HG02571 (cell line): ENCODE data around the gene UAP1.
A peak's percentile ranks its signal among the peaks of the same experiment; 100 is the strongest.

Experiments used
- ATAC-seq: cut with Tn5 transposase; IDR thresholded peaks from one replicate; pipeline ENCODE4 v1.9.1; 2021; ENCODE audit warnings: mild to moderate bottlenecking, moderate library complexity; ENCODE audit not compliant: unreplicated experiment

UAP1 gene

DNA sequence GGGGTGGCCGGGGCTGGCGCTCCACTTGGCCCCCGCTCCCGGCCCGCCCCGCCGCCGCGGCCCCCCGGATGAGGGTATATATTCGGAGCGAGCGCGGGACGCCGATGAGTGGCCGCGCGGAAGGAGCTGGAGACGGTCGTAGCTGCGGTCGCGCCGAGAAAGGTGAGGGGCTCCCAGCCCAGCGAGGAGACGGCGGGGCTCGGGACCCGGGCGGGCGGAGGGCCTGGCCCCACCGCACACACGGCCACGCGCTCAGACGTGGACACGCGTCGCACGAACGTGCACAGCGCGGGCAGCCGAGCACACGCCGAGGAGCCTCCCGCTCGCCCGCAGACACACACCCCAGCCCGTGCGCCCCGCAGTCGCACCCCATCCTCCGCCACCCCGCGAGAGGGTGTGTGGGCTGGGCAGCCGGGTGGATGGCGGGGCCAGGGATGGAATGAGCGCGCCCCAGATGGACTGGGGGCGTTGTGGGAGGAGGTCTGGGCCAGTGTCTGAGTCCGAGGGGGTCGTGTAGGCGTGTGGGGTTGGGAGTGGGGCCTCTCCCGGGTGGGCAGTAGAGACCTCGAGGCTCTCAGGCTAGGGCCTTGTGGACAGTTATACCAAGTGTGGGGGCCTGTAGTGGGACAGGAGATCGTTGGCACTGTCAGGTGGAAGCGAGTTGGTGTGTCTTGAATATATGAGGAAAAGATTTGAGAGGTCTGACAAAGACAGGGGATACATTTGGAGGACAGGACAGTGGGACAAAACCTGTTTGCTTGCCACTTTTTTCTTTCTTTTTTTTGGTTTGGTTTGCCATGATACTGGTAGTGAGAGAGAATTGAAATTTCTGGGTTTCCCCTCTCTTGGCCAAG is at the start of gene UAP1:
Gene UAP1 (plus strand): TSS at position 107 of the 854 bp plus-strand sequence. CDS start 4,347 bp downstream, outside the sequence.
- ATAC-seq, result peak; percentile 35

DNA sequence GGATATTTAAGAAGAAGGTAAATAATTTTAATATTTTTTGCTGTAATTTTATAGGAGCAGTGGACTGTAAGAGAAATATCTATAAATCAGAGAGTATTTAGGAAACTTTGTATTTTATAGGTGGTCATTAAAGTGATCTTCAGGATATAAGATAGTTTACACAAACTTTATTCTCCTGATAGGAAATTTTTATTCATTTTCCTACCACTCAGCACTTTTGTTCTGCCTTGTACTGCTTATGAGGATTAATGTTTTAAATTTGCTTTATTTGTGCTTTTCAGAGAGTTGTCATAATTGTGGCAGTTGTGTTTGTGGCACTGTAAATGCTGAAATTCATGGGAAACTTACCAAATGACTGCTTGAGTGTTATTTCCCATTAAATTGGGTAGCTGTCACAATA is 34.2 kb upstream of the UAP1 start:
- ATAC-seq, result no peak

DNA sequence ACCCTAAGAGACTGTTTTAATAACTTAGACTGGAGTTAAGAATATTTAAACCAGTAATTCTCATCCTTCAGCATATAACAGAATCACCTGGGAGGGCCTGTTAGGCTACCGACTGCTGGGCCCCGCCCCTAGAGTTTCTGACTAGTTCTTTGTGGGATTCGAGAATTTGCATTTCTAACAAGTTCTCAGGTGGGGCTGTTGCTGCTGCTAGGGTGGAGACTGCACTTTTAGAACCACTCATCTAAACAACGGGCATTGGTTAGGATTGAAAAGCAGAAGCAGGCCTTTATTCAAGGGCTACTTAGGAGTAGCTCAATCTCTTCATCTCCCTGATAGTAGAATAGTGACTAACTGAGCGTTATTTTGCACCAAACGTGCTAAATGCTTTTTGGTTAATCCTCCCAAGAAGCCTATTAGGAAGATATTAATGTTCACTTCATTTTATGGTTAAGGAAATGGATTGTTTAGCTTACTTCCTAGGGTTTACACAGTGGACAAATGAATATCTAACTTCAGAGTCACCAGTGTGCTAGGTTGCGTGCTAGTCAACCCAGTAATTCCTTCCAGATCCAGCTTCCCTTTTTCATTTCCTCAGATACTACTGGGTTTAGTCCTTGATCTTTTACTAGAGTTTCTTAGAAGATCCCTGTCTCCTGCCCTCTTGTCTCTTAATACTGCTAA is 31.1 kb upstream of the UAP1 start:
- ATAC-seq, result peak; percentile 90

- ATAC-seq, result no peak
These were observed 30.6 kb upstream of the UAP1 start for GRCh38 chr1:162530988-162531319.

DNA sequence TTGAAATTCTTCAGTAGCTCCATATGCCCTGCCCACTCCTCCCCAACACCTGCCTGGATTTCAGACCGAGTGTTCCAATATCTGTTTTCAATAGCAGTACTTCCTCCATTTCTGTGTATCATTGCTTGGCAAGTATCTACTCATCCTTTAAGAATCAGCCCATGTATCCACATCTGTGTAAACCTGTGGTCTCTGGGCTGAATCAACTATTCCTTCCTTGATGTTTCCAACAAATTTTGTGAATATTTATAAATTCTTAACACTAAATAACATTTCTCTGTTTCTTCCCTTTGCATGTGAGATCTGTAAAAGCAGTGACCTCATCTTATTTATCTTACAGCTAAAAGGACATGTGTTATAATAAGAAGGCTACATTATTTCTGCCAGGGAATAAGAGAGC is 26.0 kb upstream of the UAP1 start:
- ATAC-seq, result no peak

- ATAC-seq, result no peak
These were observed 25.0 kb upstream of the UAP1 start for GRCh38 chr1:162536511-162536910.

- no peak for ATAC-seq
These were observed 24.3 kb upstream of the UAP1 start for GRCh38 chr1:162537216-162537615.

DNA sequence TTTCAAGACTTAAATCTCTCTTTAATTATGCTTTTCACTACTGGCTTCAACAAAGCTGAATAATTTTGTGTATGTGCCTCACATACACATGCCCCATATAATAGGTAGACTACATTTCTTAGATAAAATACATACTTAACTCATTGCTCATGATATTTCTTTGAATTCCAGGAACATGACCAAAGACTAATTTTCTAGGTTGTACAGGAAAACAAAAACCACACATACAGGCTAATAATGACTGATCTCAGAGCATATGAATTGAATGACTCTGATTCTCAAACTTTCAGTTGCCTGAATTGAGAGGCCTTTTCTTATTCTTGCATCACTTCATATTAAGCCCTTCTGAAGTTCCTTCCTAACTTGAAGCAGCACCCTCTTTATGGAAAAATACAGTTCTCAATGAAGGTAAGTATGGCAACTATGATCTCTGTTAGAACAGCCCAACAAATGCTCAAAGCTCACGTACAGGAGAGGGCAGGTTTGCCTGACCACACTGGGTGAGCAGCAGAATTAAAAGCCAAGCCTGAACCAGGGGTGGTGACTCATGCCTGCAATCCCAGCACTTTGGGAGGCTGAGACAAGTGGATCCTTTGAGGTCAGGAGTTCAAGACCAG is 22.6 kb upstream of the UAP1 start:
- no peak for ATAC-seq

GRCh38 chr1:162541619-162542141 is 19.8 kb upstream of the UAP1 start:
- ATAC-seq, result no peak

DNA sequence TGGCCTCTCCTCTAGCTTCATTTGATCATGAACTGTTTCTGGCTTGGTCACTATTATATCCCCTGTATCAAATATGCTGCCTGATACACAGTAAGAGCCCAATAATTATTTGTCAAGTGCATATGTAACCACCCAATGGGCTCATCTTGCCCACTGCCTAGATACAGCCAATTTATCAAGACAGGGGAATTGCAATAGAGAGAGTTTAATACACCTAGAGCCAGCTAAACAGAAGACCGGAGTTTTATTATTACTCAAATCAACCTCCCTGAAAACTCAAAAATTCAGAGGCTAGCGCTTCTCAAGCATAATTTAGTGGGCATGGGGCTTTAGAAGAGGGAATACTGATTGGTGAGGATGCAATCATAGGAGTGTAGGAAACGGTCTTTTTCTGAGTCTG is 18.3 kb upstream of the UAP1 start:
- no peak for ATAC-seq

- ATAC-seq, result no peak
These were observed 13.4 kb upstream of the UAP1 start for GRCh38 chr1:162548170-162548569.

GRCh38 chr1:162549001-162549400 is 12.5 kb upstream of the UAP1 start:
- no peak for ATAC-seq

DNA sequence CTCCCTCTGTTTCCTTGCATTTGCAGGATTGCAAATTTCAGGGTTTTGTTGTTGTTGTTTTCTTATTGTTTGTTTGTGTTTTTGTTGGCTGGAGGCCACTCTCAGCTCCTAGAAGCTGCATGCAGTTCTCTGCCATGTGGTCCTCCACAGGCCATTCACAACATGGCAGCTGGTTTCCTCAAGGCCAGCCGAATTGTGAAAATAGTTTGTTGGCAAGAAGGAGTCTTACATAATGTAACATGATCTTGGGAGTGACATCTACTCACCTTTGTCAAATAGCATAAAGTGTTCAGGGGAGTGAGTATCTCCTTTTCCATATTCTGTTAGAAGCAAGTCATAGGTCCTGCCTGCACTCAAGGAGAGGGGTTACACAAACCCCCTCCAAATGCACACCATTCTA is 10.6 kb upstream of the UAP1 start:
- ATAC-seq, result no peak

DNA sequence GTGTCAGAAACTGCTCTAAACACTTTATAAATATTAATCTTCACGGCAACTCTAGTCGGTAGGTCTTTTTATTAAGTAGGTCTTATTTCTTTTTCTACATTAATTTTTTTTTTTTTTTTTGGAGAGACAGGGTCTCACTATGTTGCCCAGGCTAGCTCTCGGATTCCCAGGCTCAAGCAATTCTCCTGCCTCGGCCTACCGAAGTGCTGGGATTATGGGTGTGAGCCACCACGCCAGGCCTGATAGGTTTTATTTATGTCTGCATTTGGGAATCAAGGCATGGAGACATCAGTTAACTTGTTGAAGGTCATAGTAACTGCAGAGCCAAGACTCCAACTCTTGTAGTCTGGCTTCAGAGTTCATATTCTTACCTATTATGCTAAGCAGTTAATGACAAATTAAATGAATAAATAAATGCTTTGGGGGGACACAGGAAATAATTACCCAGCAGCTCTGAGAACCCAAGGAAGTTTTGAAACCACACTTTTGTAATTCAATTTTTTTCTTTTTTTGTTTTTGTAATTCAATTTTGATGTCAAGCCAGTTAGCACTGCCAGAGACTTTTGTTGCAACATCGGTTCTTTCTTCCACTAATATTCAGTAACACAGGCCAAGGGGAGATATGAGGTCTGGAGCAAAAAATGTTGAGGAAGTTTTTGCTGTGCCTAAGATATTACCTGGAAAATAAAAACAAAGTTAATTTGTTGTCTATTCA is 9.4 kb upstream of the UAP1 start:
- no peak for ATAC-seq

- ATAC-seq, result no peak
These were observed 8.8 kb upstream of the UAP1 start for GRCh38 chr1:162552684-162553252.

DNA sequence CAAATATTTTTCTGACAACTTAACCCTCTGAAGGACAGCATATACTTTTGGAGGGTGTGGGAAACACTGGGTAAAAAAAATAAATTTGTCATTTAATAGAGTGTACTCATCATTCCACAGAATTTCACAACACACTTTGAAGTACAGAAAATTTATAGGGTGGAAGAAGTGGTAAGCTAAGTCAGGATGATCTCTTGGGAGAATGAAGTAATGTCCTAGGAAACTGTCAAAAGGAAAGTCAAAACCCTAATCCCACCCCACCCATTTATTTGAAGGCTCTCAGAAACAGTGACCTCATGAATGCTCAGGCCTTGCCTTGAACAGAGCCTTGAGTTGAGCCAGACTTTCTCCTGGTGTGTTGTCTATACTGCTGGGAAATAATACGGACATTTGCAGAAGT is 7.3 kb upstream of the UAP1 start:
- no peak for ATAC-seq

- ATAC-seq, result no peak
These were observed 4.0 kb upstream of the UAP1 start for GRCh38 chr1:162557536-162557935.

- ATAC-seq, result no peak
These were observed 1.1 kb upstream of the UAP1 start for GRCh38 chr1:162560303-162561036.

- peak; percentile 95 for ATAC-seq
These were observed 396 bp upstream of the UAP1 start for GRCh38 chr1:162561037-162561615.

DNA sequence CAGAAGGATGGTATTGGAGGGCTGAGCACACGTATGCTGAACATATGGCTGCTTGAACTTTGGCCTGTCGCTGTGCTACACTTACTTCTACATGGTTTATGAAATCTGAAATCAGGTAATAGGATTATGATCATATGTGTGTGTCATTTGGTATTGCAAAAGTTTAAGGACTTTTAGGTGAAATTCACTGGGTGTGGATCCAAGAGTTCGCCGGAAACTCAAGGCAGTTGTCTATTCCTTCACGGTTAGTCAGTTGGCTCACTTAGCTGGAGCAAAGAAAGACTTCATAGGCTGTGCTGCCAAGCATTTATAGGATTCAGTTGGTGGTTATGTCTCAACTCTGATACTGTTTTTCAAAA is 927 bp downstream of the UAP1 start:
- ATAC-seq, result no peak
